HepG2 (cell line): ENCODE results near the gene CSH1. TPM values are rescaled to one million over a fixed set of nuclear protein-coding genes. Genes with fewer than 3 reads are reported as not detected.

Experiments used
- ATAC-seq: fragments of 200-7000 bp; cut with Tn5 transposase; 3 replicates; pipeline ENCODE4 v1.9.1; 2020; ENCODE audit warnings: mild to moderate bottlenecking, moderate library complexity
- BruUV-seq: library from RNA; stranded (reverse); fragments of 400-500 nt; replicated peaks from 2 replicates; lab custom pipeline; 2021; lab: Mats Ljungman, UMichigan
- CTCF ChIA-PET: fragments of 300-600 bp; formaldehyde crosslinking; extraction: SDS; loops from one replicate; lab custom pipeline; 2021; ENCODE audit warnings: low total read pairs, inconsistent platforms, low intra/inter-chr PET ratio; lab: Yijun Ruan, JAX
- POLR2A ChIA-PET: fragments of 350-600 bp; sonication (Branson Sonifier 250); formaldehyde crosslinking; loops from one replicate; lab custom pipeline; 2020; ENCODE audit warnings: antibody characterized with exemption, inconsistent platforms; lab: Yijun Ruan, JAX
- DNase-seq: peaks from one replicate; pipeline ENCODE4 v3.0.0-alpha.2; 2015; ENCODE audit warnings: low spot score
- FAIRE-seq: peaks from 3 replicates; lab custom pipeline; 2011; peaks lifted over from hg19 to GRCh38; lab: Jason Lieb, UNC
- H2AFZ ChIP-seq: one replicate; pipeline ENCODE4 v1.6.1; 2011; ENCODE audit warnings: low read length, inconsistent platforms
- H3K27ac ChIP-seq: fragments of 300-600 bp; 3 replicates; pipeline ENCODE4 v1.8.0; 2011; ENCODE audit warnings: mixed run types, mild to moderate bottlenecking, mixed read lengths, low read length, inconsistent platforms; ENCODE audit not compliant: insufficient read depth; ENCODE audit errors: extremely low read length
- H3K27me3 ChIP-seq, 2 experiments: fragments of 200-600 bp in 1 of 2; 2 replicates in 1 of 2; 3 replicates in 1 of 2; pipeline versions ENCODE4 v1.6.0 to v1.8.0; 2011; ENCODE audit warnings: low read length in 2 of 2, mild to moderate bottlenecking in 2 of 2, moderate library complexity in 2 of 2, inconsistent platforms in 1 of 2; ENCODE audit not compliant: insufficient read depth in 2 of 2, control insufficient read depth in 1 of 2
- H3K36me3 ChIP-seq, 2 experiments: fragments of 200-600 bp in 1 of 2; replicated peaks in 1 of 2; 2 replicates in 1 of 2; 3 replicates in 1 of 2; pipeline versions ENCODE4 v1.5.1 to v1.8.0; 2011; ENCODE audit warnings: low read length in 2 of 2, inconsistent platforms in 1 of 2; ENCODE audit not compliant: insufficient read depth in 2 of 2, control insufficient read depth in 1 of 2
- H3K4me1 ChIP-seq: 2 replicates; pipeline ENCODE4 v1.5.1; 2012; ENCODE audit warnings: low read length, inconsistent platforms; ENCODE audit not compliant: insufficient read depth
- H3K4me2 ChIP-seq: 2 replicates; pipeline ENCODE4 v1.6.0; 2011; ENCODE audit warnings: low read depth, low read length, inconsistent platforms
- H3K4me3 ChIP-seq, 3 experiments: fragments of 200-600 bp in 1 of 3; sonication (generic), shearing (Covaris generic) in 1 of 3; replicated peaks in 1 of 3; 2 replicates each; pipeline ENCODE4 v1.5.1; 2011 to 2016; ENCODE audit warnings: low read length in 3 of 3, inconsistent platforms in 2 of 3, low read depth in 2 of 3, mild to moderate bottlenecking in 2 of 3, control low read depth in 1 of 3, mixed read lengths in 1 of 3; ENCODE audit not compliant: insufficient read depth in 1 of 3
- H3K79me2 ChIP-seq: one replicate; pipeline ENCODE4 v1.6.1; 2011; ENCODE audit warnings: low read length, inconsistent platforms; ENCODE audit not compliant: insufficient read depth
- H3K9ac ChIP-seq: 2 replicates; pipeline ENCODE4 v1.6.0; 2011; ENCODE audit warnings: mild to moderate bottlenecking, low read depth, low read length, inconsistent platforms; ENCODE audit not compliant: insufficient read depth
- H3K9me3 ChIP-seq: 2 replicates; pipeline ENCODE4 v1.5.1; 2012; ENCODE audit warnings: mild to moderate bottlenecking, low read length
- H4K20me1 ChIP-seq: 2 replicates; pipeline ENCODE4 v1.6.0; 2011; ENCODE audit warnings: inconsistent platforms, mild to moderate bottlenecking, low read length, moderate library complexity; ENCODE audit not compliant: insufficient read depth
- ASH2L ChIP-seq: fragments of 300-600, 200-600 bp; sonication (generic); IDR thresholded peaks from 2 replicates; pipeline ENCODE4 v1.7.0; 2017; ENCODE audit warnings: low read depth, mild to moderate bottlenecking, moderate library complexity, mixed read lengths, low read length; ENCODE audit not compliant: insufficient read length
- HNRNPH1 ChIP-seq: fragments of 200-400 bp; formaldehyde crosslinking; optimal IDR thresholded peaks from 2 replicates; pipeline ENCODE3; 2017; ENCODE audit warnings: mild to moderate bottlenecking, low read depth, low read length
- MAFK ChIP-seq, 2 experiments: IDR thresholded peaks in 1 of 2; conservative IDR thresholded peaks in 1 of 2; 2 replicates each; pipeline ENCODE4 v1.6.1; 2011; ENCODE audit warnings: improper control_type of control experiment in 2 of 2, low read length in 2 of 2
- NFYB ChIP-seq: sonication (generic); formaldehyde crosslinking; IDR thresholded peaks from 2 replicates; pipeline ENCODE4 v1.4.0; 2020; ENCODE audit warnings: missing genetic modification reagents
- NR2F6 ChIP-seq, 2 experiments: IDR thresholded peaks; 2 replicates each; pipeline ENCODE4 v1.6.1; 2016; ENCODE audit warnings: antibody characterized with exemption in 1 of 2, mild to moderate bottlenecking in 1 of 2
- NR3C1 ChIP-seq: sonication (generic); formaldehyde crosslinking; IDR thresholded peaks from 2 replicates; pipeline ENCODE4 v1.4.0; 2020; ENCODE audit warnings: missing genetic modification reagents
- ZBTB43 ChIP-seq: sonication (generic); formaldehyde crosslinking; conservative IDR thresholded peaks from 2 replicates; pipeline ENCODE4 v1.4.0; 2020; ENCODE audit warnings: missing genetic modification reagents
- ZIK1 ChIP-seq: sonication (generic); formaldehyde crosslinking; IDR thresholded peaks from 2 replicates; pipeline ENCODE4 v1.5.0; 2020; ENCODE audit warnings: mild to moderate bottlenecking, low read depth, missing genetic modification reagents, borderline replicate concordance
- ZNF883 ChIP-seq: sonication (generic); formaldehyde crosslinking; IDR thresholded peaks from 2 replicates; pipeline ENCODE4 v1.5.1; 2020; ENCODE audit warnings: mild to moderate bottlenecking, missing genetic modification reagents; ENCODE audit errors: not compliant biosample characterization
- WGBS: methylation state at CpG from one replicate; pipeline ENCODE4 v1.1.6; 2017; ENCODE audit warnings: low lambda C conversion rate; 5-methylcytosine and 5-hydroxymethylcytosine counted together
- in situ Hi-C: cut with HindIII; loops from 2 replicates; pipeline ENCODE4 v1.10.0; 2017; ENCODE audit warnings: low pct_unique_long_range_greater_than_20kb; ENCODE audit not compliant: extremely low pct_ligation_motif_present
- intact Hi-C: fragments of 100-400 bp; cut with micrococcal nuclease; formaldehyde crosslinking; loops from one replicate; pipeline ENCODE4 v1.10.0; 2022; ENCODE audit not compliant: unreplicated experiment
- polyA plus RNA-seq, 8 experiments: library from polyadenylated mRNA; depleted of rRNA in 3 of 8; stranded (reverse) in 7 of 8; unstranded in 1 of 8; fragments of >200 nt; fragmentation: Illumina TruSeq in 4 of 8; extraction: Trizol in 4 of 8; gene quantifications; 2 replicates each; pipeline versions ENCODE4 v1.2.1 to v1.2.3, GENCODE V29; 2011 to 2016; ENCODE audit warnings: low read depth in 4 of 8, missing spikeins in 1 of 8, mixed read lengths in 1 of 8; ENCODE audit not compliant: insufficient read depth in 1 of 8
- total RNA-seq, 5 experiments: library from RNA; depleted of rRNA; stranded (reverse); fragments of >200 nt; fragmentation: Illumina TruSeq; extraction: Trizol; gene quantifications; 2 replicates each; pipeline ENCODE4 v1.2.3, GENCODE V29; 2016; ENCODE audit warnings: low read depth in 1 of 5
- TF ChIP-seq, protein P1 (sequence below): sonication (generic); formaldehyde crosslinking; IDR thresholded peaks from 2 replicates; pipeline ENCODE4 v1.5.1; 2020; ENCODE audit warnings: mild to moderate bottlenecking, moderate library complexity, missing genetic modification reagents
- TF ChIP-seq, protein P2 (sequence below), 2 experiments: IDR thresholded peaks; 2 replicates each; pipeline ENCODE4 v1.6.1; 2011 to 2012; ENCODE audit warnings: low read length in 2 of 2, borderline replicate concordance in 1 of 2, low read depth in 1 of 2, mild to moderate bottlenecking in 1 of 2, moderate library complexity in 1 of 2
- TF ChIP-seq, protein P3 (sequence below): sonication (generic); formaldehyde crosslinking; IDR thresholded peaks from 2 replicates; pipeline ENCODE4 v1.5.1; 2020; ENCODE audit warnings: missing genetic modification reagents, mild to moderate bottlenecking, borderline replicate concordance

Gene CSH1
- total and polyA plus RNA-seq, 2 of the 13 experiments (the other 11 are each of a cell fraction or from before 2014, with no cell fraction given), result not detected

DNA sequence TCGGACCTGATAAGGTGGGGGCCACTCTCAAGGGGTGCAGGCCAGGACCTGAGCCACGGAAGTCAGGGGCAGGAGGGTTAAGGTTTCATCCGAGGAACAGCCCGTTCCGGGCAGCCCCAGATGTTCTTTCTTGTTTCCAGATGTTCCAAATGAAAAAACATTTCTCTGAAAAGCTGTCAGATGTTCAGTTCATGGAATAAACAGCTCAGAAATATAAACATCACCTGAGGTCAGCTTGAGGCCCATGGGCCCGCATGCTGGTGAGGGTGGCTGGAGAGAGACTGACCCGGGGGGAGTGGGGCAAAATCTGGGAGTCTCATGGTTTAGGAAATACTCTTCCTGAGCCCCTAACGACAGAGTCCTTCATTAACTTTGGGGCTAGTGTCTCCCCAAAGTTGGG lies 37.2 kb upstream of the CSH1 start:
- H3K27me3 ChIP-seq, result peaks cover 18 to 74% of the 10 kb centered on the region in 2 experiments
- no peak overlapping the region for H3K27ac ChIP-seq
- POLR2A ChIA-PET, result no interaction called here
- no peaks in the 10 kb centered on the region for H3K9me3 ChIP-seq
- no peak overlapping the region for H2AFZ ChIP-seq
- 40% methylated on average over 8 of the region's 8 CpGs for WGBS
- no peak overlapping the region for H3K4me2 ChIP-seq
- H3K9ac ChIP-seq, result no peak overlapping the region
- intact Hi-C loops, result no loop called here
- TF ChIP-seq NR2F6 (IDR thresholded peaks at IDR 0.05) (no peak), NR2F6 (CRISPR knock-in tag; IDR thresholded peaks at IDR 0.05) (no peak), NR3C1 (no peak), ZBTB43 (CRISPR knock-in tag) (no peak), HNRNPH1 (no peak), ZNF883 (CRISPR knock-in tag) (no peak), MAFK (conservative IDR thresholded peaks at IDR 0.05 in 1 of 2, IDR thresholded peaks at IDR 0.05 in 1 of 2; ENCODE audit: low read length in 2 of 2) (no peak), NFYB (CRISPR knock-in tag) (no peak), ASH2L (no peak), ZIK1 (CRISPR knock-in tag) (no peak)
- TF ChIP-seq, protein P1, sequence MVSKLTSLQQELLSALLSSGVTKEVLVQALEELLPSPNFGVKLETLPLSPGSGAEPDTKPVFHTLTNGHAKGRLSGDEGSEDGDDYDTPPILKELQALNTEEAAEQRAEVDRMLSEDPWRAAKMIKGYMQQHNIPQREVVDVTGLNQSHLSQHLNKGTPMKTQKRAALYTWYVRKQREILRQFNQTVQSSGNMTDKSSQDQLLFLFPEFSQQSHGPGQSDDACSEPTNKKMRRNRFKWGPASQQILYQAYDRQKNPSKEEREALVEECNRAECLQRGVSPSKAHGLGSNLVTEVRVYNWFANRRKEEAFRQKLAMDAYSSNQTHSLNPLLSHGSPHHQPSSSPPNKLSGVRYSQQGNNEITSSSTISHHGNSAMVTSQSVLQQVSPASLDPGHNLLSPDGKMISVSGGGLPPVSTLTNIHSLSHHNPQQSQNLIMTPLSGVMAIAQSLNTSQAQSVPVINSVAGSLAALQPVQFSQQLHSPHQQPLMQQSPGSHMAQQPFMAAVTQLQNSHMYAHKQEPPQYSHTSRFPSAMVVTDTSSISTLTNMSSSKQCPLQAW (CRISPR knock-in tag), result no peak
- TF ChIP-seq, protein P2, sequence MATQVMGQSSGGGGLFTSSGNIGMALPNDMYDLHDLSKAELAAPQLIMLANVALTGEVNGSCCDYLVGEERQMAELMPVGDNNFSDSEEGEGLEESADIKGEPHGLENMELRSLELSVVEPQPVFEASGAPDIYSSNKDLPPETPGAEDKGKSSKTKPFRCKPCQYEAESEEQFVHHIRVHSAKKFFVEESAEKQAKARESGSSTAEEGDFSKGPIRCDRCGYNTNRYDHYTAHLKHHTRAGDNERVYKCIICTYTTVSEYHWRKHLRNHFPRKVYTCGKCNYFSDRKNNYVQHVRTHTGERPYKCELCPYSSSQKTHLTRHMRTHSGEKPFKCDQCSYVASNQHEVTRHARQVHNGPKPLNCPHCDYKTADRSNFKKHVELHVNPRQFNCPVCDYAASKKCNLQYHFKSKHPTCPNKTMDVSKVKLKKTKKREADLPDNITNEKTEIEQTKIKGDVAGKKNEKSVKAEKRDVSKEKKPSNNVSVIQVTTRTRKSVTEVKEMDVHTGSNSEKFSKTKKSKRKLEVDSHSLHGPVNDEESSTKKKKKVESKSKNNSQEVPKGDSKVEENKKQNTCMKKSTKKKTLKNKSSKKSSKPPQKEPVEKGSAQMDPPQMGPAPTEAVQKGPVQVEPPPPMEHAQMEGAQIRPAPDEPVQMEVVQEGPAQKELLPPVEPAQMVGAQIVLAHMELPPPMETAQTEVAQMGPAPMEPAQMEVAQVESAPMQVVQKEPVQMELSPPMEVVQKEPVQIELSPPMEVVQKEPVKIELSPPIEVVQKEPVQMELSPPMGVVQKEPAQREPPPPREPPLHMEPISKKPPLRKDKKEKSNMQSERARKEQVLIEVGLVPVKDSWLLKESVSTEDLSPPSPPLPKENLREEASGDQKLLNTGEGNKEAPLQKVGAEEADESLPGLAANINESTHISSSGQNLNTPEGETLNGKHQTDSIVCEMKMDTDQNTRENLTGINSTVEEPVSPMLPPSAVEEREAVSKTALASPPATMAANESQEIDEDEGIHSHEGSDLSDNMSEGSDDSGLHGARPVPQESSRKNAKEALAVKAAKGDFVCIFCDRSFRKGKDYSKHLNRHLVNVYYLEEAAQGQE (IDR thresholded peaks at IDR 0.05; ENCODE audit: borderline replicate concordance in 1 of 2, low read depth in 1 of 2, low read length in 2 of 2), result no peak
- TF ChIP-seq, protein P3, sequence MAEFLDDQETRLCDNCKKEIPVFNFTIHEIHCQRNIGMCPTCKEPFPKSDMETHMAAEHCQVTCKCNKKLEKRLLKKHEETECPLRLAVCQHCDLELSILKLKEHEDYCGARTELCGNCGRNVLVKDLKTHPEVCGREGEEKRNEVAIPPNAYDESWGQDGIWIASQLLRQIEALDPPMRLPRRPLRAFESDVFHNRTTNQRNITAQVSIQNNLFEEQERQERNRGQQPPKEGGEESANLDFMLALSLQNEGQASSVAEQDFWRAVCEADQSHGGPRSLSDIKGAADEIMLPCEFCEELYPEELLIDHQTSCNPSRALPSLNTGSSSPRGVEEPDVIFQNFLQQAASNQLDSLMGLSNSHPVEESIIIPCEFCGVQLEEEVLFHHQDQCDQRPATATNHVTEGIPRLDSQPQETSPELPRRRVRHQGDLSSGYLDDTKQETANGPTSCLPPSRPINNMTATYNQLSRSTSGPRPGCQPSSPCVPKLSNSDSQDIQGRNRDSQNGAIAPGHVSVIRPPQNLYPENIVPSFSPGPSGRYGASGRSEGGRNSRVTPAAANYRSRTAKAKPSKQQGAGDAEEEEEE (CRISPR knock-in tag), result no peak
- TF ChIP-seq, all 625 proteins: peak for 0
- Histone ChIP-seq H3K79me2 (no peaks in the 10 kb centered on the region), H3K4me3 (no peak overlapping the region), H4K20me1 (no peaks in the 10 kb centered on the region), H3K4me1 (peaks cover 17% of the 10 kb centered on the region), H3K36me3 (no peaks in the 10 kb centered on the region)
- DNase-seq, result no peak
- no TSS peak for BruUV-seq
- no peak for ATAC-seq
- in situ Hi-C loops, result no loop called here
- CTCF ChIA-PET, result no interaction called here
- FAIRE-seq, result no peak
